Gastrocnemius medialis (tissue), 4 donors: ENCODE results near the gene RNF220.

ENCODE experiments used
- POLR2A ChIP-seq, 2 donors: fragments of 450-650 bp; IDR thresholded peaks; one replicate each; pipeline ENCODE4 v1.6.1; 2017; ENCODE audit warnings: antibody characterized with exemption in 2 of 2, mild to moderate bottlenecking in 2 of 2, moderate library complexity in 2 of 2
- TF ChIP-seq, protein P1 (sequence below), 5 experiments: fragments of 450-650 bp in 3 of 5; fragments of 200-600 bp in 2 of 5; sonication (generic) in 2 of 5; IDR thresholded peaks in 4 of 5; conservative IDR thresholded peaks in 1 of 5; 1 replicate in 4 of 5; 2 replicates in 1 of 5; pipeline ENCODE4 v1.5.1; 2016 to 2019; ENCODE audit warnings: antibody characterized with exemption in 5 of 5, mild to moderate bottlenecking in 3 of 5, moderate library complexity in 3 of 5

DNA sequence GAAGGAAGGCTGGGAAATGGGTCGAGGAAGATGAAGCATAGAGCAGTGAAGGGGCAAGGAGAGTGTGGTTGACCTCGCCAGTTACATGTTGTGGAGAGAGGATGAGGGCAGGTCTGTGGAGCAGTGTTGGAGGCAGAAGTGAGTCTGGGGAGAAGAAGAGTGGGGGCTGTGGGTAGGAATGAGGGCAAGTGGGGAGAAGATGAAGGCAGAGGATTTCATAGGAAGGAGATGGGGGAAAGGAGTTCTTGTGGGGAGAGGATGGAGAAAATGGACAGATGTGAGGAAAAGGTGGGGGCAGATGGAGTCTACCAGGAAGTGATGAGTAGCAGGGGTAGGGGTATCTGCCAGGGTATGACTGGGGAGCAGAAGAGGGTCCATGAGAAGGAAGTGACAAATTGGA is 273.1 kb downstream of the RNF220 start:
- TF ChIP-seq, protein P1, sequence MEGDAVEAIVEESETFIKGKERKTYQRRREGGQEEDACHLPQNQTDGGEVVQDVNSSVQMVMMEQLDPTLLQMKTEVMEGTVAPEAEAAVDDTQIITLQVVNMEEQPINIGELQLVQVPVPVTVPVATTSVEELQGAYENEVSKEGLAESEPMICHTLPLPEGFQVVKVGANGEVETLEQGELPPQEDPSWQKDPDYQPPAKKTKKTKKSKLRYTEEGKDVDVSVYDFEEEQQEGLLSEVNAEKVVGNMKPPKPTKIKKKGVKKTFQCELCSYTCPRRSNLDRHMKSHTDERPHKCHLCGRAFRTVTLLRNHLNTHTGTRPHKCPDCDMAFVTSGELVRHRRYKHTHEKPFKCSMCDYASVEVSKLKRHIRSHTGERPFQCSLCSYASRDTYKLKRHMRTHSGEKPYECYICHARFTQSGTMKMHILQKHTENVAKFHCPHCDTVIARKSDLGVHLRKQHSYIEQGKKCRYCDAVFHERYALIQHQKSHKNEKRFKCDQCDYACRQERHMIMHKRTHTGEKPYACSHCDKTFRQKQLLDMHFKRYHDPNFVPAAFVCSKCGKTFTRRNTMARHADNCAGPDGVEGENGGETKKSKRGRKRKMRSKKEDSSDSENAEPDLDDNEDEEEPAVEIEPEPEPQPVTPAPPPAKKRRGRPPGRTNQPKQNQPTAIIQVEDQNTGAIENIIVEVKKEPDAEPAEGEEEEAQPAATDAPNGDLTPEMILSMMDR (IDR thresholded peaks at IDR 0.05 in 4 of 5, conservative IDR thresholded peaks at IDR 0.05 in 1 of 5) = no peak
- TF ChIP-seq POLR2A (IDR thresholded peaks at IDR 0.05) = no peak
